Ramos (cell line): ENCODE measurements around the gene GYPE.
"Not testable (repeated sequence)": the region's sequence is repeated elsewhere in the genome, so short reads cannot be mapped to it uniquely, and the experiment has no call there.

Experiments used
- in situ Hi-C: fragments of 300-500 bp; cut with MboI; formaldehyde crosslinking; loops from one replicate; pipeline ENCODE4 v1.14.3; 2022; ENCODE audit warnings: low sequenced_read_pairs; ENCODE audit not compliant: unreplicated experiment

Gene GYPE

DNA sequence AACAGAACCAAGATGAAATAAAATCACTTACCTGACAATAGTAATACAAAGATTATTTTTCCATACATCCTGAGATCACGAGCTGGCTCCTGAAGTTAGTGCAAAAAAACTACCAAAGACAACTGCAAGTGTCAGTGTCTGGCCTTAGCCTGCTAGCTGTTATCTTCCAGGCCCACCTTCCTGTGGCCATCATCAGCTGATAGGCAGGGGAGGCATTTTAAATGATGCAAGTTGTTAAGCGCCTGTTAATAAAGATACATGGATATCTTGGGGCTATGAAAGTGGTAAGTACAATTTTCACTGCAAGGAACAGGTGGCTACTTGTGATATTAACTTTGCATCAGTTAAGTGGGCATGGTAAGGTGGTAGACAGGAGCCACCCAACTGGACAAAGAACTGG, at the start of gene GYPE:
Gene GYPE (minus strand): TSS at position 120 of the 400 bp plus-strand sequence. CDS start 52 bp downstream, at position 68.
- in situ Hi-C loops = not testable (repeated sequence)

DNA sequence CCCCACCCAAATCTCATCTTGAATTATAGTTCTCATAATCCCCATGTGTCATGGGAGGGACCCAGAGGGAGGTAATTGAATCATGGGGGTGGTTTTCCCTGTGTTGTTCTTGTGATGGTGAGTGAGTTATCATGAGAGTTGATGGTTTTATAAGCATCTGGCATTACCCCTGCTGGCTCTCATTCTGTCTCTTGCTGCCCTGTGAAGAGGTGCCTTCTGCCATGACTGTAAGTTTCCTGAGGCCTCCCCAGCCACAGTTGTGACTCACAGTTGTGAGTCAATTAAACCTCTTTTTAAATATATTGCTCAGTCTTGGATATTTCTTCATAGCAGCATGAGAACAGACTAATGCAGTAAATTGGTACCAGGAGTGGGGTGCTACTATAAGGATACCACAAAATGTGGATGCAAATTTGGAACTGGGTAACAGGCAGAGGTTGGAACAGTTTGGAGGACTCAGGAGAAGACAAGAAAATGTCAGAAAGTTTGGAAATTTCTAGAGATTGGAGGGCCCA, 46.2 kb upstream of the GYPE start:
- in situ Hi-C loops = not testable (repeated sequence)

DNA sequence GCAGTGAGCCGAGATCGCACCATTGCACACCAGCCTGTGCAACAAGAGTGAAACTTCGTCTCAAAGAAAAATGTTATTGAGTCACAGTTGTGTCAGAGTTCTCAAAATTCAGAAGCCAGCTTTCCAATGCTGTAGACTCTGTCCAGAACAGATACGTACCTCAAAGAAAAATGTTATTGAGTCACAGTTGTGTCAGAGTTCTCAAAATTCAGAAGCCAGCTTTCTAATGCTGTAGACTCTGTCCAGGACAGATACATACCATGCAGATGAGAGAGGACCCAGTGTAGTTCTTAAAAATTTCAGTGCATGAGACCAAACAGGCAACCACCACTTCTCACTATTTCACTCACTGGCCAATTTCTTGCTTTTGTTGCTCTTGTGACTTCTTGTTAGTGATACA, 45.6 kb upstream of the GYPE start:
- in situ Hi-C loops = not testable (repeated sequence)

DNA sequence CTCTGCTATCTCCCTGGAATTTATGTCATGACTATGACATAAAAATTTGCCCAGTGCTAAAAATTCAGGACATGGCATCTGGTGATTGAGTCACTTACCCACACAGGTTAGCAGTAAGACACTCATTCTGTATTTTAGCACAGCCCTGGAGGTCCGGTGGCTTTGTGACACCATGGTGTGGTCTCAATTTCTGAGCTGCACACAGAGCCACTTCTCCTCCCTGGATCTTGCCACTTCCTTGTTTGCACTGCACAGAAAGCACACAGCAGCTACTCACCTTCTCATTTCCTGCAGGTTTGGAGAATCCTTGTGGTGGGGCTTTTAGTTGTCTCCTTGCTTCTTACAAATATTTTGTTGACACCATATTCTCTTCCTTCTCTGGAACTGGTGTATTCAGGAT, 44.8 kb upstream of the GYPE start:
- in situ Hi-C loops = not testable (repeated sequence)

DNA sequence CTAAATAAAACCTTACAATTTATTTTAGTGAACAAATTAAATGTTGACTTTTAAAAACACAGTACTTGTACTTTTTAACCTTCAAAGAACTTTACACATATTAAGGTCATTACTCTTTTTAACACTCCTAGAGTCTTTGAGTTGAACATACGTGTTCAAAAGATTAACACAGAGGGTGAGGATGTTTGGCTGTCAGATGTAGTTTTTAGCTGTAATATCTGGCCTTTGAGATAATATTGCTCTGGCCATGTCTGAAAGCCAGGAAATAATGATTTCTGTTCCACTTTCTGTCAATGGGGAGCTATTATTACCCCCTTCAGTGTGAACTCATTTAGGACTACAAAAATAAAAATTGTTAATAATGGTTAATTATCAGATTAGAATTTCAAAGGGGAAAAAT, 42.1 kb upstream of the GYPE start:
- in situ Hi-C loops = not testable (repeated sequence)

DNA sequence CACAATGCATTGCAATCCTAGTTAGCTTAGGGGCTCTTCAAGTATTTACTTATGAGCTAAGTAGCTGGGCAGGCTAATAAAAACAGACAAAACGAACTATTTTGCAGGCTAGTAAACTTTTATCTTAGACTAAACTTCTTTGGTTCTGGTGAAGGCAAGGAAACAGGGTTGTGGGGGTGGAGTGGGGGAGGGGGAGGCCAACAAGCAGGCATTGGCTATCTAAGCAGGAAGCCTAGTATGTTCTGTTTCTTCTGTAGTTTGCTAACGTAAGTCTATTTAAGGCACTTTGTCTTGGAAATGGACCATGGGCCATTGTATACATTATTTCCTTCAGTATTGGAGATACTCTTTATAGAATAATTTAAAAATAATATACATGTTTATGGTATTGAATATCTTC, 35.3 kb upstream of the GYPE start:
- in situ Hi-C loops = not testable (repeated sequence)

DNA sequence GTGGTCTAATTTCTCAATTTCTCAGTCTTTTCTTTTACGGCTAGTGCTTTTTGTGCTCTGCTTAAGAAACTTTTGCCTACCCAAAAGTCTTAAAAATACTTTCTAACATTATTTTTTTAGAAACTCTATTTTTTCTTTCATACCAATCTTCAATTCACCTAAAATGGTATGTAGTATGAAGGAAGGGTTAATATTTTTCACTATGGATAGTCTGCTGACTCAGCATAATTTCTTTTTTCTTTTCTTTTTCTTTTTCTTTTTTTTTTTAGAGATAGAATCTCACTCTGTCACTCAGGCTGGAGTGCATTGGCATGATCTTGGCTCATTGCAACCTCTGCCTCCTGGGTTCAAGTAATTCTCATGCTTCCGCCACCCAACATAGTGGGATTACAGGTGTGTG, 34.2 kb upstream of the GYPE start:
- in situ Hi-C loops = no loop called here

DNA sequence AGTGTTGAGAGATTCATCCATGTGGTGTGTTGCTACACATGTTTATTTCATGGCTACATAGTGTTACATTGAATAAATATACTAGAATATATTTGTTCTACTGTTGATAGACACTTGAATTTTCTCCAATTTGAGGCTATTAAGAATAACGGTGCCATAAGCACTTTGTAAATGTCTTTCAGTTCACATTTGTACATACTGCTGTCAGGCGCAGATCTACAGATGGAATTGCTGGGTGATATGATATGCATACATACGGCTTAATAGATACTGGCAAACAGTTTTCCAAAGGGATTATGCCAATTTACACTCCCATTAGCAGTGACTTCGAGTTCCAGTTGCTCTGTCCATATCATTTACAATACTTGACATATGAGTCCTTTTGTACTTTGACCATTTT, 33.5 kb upstream of the GYPE start:
- in situ Hi-C loops = not testable (repeated sequence)

DNA sequence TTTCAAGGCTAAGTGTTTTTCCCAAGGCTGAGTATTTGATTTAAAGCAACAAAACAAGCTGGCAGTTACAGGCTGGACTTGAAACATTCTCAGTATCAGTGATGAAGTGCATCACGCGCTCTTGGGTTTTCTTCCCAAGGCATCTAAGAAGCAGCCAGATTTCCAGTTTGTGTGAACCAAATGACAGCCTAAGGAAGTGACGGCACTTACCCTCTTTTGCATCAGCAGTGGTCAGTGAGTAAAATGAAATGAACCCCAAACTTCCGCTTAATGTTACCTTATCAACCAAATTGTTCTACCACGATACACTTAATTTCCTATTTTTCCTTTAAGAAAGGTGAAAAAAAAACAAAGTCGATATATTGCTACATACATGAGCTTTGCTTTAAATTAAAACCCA, 15.8 kb upstream of the GYPE start:
- in situ Hi-C loops = no loop called here

DNA sequence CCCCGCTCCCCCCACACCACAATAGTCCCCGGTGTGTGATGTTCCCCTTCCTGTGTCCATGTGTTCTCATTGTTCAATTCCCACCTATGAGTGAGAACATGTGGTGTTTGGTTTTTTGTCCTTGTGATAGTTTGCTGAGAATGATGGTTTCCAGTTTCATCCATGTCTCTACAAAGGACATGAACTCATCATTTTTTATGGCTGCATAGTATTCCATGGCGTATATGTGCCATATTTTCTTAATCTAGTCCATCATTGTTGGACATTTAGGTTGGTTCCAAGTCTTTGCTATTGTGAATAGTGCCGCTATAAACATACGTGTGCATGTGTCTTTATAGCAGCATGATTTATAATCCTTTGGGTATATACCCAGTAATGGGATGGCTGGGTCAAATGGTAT, 11.1 kb upstream of the GYPE start:
- in situ Hi-C loops = not testable (repeated sequence)

DNA sequence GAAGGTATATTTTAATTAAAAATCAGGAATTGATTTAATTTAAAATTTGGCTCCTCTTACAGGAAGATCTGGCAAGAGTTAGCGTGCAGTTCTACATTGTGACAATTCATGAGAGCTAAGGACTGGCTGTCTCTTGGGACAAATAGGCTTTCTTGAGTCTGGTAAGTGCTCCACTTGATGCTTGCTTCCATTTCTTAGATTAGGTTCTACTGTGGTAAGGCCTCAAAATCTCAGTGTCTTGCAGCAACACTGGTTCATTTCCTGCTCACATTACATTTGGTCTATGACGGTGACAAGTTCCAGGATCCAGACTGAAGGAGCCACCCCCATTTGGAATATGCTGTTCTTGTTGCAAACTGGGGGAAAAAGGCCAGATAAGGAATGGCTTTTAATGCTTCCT, 7.1 kb upstream of the GYPE start:
- in situ Hi-C loops = not testable (repeated sequence)

DNA sequence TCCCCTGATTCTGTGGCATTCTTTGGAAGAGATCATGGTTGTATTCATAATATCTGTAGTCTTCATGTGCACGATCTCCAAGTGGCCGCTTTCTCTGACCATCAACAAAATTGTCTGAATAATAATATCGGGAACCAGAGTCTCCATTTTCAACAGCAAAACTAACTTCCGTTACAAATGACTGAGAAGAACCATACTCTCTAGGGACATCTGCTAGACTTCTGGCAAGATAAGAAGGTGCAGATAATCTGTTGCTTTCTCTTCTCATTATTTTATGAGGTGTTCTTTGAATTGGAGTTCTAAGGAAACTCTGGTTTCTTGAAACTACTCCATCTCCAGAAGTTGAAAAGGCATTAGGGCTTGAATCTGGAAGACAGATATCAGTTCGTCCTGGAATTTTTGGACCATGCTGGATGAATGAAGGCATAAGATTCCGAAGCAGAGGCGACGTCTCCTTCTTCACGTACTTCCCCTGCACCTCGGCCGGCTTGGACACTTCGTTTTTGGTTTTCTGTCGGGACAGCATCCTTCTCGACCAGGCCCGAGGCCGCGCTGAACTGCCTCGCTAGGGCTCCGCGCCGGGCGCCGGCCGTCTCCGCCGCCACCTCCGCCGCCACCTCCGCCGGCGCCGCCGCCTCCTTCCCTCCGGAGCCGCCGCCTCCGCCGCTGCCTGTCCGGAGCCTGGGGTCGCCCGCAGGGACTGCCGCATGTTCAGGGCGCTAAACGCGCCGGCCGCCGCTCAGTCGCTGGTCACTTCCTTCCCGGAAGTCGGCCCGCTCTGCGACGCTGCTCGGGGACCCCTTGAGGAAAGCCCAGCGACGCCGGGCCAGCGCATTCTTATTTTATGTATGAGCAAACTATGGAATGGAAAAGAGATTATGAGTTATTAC, 6.4 kb upstream of the GYPE start:
- in situ Hi-C loops = not testable (repeated sequence)

DNA sequence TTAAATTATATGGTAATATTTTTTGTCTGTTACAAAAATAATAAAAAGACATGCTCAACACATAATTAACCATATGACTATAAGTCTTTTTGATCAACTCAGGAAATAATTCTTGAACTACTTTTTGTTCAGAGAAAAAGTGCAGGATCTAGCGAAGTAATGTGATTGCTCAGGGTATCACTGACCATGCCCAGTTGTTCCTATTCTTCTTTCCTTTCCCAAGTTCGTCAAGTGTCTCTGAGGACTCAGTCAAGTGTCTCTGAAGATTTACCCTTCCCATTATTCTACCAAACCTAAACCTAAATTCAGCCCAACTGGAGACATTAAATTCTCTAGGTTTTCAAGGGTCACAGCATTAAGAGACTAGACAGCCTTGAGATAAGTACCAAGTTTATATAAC, 5.5 kb upstream of the GYPE start:
- in situ Hi-C loops = not testable (repeated sequence)

DNA sequence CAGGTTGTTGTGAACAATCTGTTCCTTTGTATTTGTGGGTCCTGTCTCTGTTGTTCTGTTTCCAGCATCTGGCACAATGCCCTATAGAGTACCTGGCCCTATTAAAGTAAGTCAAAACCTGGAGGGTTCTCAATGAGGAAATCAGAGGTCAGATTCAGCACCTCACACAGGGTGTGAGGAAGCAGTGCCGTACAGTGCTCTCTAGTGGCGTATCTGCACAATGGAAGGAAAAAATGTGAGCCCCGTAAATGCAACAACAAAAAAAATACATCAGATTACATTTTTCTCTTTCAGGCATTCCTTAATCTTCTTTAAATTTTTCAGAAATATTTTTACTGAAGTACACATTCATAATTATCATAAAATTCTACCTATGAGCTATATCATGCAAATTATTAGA, 2.5 kb upstream of the GYPE start:
- in situ Hi-C loops = not testable (repeated sequence)

DNA sequence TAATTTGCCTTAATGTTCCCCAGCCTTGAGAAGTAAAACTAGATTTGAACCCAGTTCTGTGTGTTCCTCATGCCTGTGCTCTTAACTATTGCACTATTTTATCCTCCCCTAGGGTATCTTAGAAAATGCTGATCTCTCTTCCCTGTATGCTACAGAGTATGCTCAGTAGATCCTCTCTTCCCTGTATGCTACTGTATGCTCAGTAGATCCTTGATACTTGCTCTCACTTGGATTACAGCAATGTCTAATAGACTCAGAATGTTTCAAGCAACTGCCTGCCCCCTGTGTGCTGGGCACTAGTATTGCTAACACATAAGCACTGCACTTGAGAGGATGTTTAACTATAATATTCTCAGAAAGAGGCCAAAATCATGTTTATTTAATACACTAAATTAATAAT, 928 bp downstream of the GYPE start:
- in situ Hi-C loops = not testable (repeated sequence)

DNA sequence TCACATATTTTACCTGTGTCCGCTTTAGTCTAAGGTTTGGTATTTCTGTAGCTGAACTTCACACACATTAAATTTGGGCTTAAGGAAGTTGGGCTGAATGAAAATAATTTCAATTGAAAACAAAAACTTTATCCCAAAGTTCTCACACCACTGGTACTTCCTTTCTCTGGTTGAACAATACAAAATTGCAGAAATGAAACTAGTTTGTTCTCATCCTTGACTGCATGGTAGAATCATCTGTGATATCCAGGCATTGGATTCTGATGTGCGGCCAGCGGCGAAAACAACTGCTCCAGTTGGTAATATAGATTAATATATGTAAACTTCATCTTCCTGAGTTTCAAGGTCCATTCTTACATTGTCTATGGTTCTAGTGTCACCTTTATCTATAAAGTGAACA, 15.0 kb downstream of the GYPE start:
- in situ Hi-C loops = not testable (repeated sequence)

DNA sequence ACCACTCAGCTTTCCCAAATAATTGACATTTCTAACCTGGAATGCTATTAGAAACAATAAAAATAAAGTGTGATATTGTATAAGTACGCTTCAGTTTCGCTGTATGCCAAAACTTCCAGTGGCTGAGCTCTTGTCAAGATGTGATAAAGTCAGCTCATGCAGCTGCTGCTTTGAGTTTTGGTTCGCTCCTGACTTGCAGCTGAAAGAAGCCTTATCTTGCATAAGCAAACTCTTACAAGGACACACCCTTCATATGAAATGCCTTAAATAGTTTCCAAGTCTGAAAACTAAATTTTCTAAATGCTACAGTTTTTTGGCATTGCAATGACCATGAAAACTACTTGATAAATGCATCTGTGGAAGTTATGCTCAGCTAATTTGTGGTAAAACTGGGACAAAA, 17.2 kb downstream of the GYPE start:
- in situ Hi-C loops = not testable (repeated sequence)

DNA sequence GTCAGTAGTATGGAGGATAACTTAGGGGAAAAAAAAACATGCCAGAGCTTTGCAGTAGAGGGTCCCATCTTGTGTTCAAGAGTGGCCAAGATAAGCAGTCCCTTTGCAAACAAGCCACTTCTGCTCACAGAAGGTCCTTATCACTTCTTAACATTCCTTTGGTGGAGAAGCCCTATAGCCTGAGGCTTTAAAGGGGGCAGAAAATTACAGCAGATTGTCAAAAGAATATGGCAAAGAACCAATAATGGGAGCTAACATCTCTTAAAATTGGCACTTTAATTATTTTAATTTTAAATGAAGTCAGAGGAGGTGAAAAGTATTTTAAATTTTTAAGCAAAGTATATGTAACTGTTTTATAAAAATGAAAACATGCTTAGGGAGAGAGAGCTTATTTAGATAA, 20.4 kb downstream of the GYPE start:
- in situ Hi-C loops = not testable (repeated sequence)

DNA sequence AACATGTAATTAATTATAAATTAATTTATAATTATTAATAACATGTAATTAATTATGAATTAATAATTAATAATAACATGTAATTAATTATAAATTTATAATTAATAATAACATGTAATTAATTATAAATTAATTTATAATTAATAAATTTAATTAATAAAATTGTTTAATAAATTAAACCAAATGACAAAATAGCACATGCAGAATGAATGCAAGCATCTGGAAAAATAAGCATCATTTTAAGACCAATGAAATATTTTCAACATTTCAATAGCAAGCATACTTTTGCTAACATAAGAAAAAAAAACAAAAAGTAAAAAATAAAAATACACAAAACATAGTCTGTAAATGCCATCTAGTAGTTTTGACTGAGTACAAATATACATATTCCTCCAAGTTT, 21.8 kb downstream of the GYPE start:
- in situ Hi-C loops = no loop called here

DNA sequence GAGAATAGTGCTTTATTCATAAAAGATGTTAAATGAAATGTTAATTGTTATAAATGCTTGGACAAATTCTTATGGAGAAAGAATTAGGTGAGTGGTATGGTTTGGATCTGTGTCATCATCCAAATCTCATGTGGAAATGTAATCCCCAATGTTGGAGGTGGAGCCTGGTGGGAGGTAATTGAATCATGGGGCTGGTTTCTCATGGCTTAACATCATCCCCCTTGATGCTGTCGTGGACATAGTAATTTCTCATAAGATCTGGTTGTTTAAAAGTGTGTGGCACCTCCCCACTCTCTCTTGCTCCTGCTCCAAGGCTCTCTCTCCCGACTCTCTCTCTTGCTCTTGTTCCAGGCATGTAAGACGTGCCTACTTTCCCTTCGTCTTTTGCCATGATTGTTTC, 22.5 kb downstream of the GYPE start:
- in situ Hi-C loops = no loop called here

DNA sequence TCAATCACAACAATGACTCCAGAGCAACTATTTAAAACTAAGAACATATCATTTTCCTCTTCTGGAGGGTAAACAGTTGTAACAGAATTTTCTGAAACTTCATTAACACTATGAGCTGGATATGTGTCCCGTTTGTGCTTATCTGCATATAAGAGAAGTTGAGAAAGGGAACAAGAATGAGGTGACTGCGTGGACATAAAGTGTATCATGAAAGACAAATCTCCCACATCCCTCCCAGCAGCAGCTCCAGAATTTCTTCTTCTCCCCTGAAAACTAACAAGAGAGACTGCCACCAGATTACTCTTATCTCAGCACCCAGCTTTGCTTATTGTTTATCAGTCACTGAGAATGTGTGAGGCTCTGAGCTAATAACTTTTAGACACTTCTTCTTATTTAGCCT, 25.8 kb downstream of the GYPE start:
- in situ Hi-C loops = not testable (repeated sequence)

DNA sequence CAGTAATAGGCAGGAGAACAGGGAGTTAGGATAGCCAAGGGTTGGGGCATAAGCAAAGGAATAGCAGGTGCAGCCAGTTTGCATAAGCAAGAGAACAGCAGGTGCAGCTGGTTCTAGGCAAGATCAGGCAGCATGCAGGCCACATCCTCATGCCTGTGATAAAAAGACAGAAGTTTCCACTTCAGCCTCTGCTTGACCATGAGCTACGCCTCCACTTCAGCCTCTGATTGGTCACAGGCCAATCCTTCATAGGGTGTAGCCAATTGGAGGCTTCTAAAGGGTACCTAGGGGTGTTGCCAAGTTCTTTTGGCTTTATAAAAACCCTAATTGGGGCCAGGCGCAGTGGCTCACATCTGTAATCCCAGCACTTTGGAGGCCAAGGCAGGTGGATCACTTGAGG, 30.0 kb downstream of the GYPE start:
- in situ Hi-C loops = not testable (repeated sequence)
